OCI-LY7 (cell line): ENCODE data around the gene ZC3H18. TPM values are rescaled to one million over a fixed set of nuclear protein-coding genes. Genes with fewer than 3 reads are reported as not detected.

Experiments used
- Bru-seq: library from RNA; stranded (reverse); fragments of 400-500 nt; gene quantifications from one replicate; lab custom pipeline; 2021; lab: Mats Ljungman, UMichigan
- BruChase-seq, 2 experiments: library from RNA; stranded (reverse); fragments of 400-500 nt; gene quantifications; one replicate each; lab custom pipeline; 2021; lab: Mats Ljungman, UMichigan
- BruUV-seq: library from RNA; stranded (reverse); fragments of 400-500 nt; replicated peaks from 2 replicates; lab custom pipeline; 2021; lab: Mats Ljungman, UMichigan
- CTCF ChIA-PET: fragments of 300-600 bp; sonication (Branson Sonifier 250); formaldehyde crosslinking; loops from one replicate; lab custom pipeline; 2022; ENCODE audit warnings: antibody characterized with exemption; ENCODE audit not compliant: unreplicated experiment; lab: Charles Lee
- POLR2A ChIA-PET: fragments of 300-600 bp; sonication (Branson Sonifier 250); formaldehyde crosslinking; loops from one replicate; lab custom pipeline; 2022; ENCODE audit warnings: antibody characterized with exemption; lab: Charles Lee
- DNase-seq: peaks from one replicate; pipeline ENCODE4 v3.0.0-alpha.2; 2015; ENCODE audit warnings: low spot score
- H2AFZ ChIP-seq: fragments of 200-600 bp; sonication (generic), shearing (Covaris generic); 2 replicates; pipeline ENCODE4 v1.6.1; 2014; ENCODE audit warnings: mild to moderate bottlenecking, antibody characterized with exemption, low read length, moderate library complexity
- H3K27ac ChIP-seq: fragments of 200-600 bp; sonication (generic); 2 replicates; pipeline ENCODE4 v1.5.1; 2014; ENCODE audit warnings: mixed run types, low read depth, mild to moderate bottlenecking, moderate library complexity, low read length, inconsistent platforms; ENCODE audit not compliant: poor library complexity, severe bottlenecking
- H3K36me3 ChIP-seq: fragments of 200-600 bp; sonication (generic); 2 replicates; pipeline ENCODE4 v1.6.1; 2014; ENCODE audit warnings: mild to moderate bottlenecking, antibody characterized with exemption, low read length, moderate library complexity, mixed read lengths; ENCODE audit not compliant: insufficient read depth
- H3K4me1 ChIP-seq: fragments of 200-600 bp; sonication (generic); 2 replicates; pipeline ENCODE4 v1.5.1; 2014; ENCODE audit warnings: mild to moderate bottlenecking, low read length; ENCODE audit not compliant: insufficient read depth, poor library complexity, severe bottlenecking
- H3K4me2 ChIP-seq: fragments of 200-600 bp; sonication (generic); 2 replicates; pipeline ENCODE4 v1.6.1; 2014; ENCODE audit warnings: mild to moderate bottlenecking, low read length
- H3K4me3 ChIP-seq: fragments of 200-600 bp; sonication (generic); 2 replicates; pipeline ENCODE4 v1.5.1; 2014; ENCODE audit warnings: mild to moderate bottlenecking, low read depth, low read length; ENCODE audit not compliant: poor library complexity, severe bottlenecking
- H3K79me2 ChIP-seq: fragments of 200-600 bp; sonication (generic); 2 replicates; pipeline ENCODE4 v1.6.1; 2016; ENCODE audit warnings: low read depth, mild to moderate bottlenecking, low read length, moderate library complexity, mixed read lengths; ENCODE audit not compliant: insufficient read depth
- H3K9me2 ChIP-seq: fragments of 200-600 bp; sonication (generic); 2 replicates; pipeline ENCODE4 v1.6.1; 2016; ENCODE audit warnings: mild to moderate bottlenecking, low read length, mixed read lengths; ENCODE audit not compliant: insufficient read depth
- H3K9me3 ChIP-seq: fragments of 200-600 bp; sonication (generic); 2 replicates; pipeline ENCODE4 v1.6.1; 2014; ENCODE audit warnings: mild to moderate bottlenecking, mixed run types, low read length, mixed read lengths
- H4K20me1 ChIP-seq: fragments of 200-600 bp; sonication (generic); 2 replicates; pipeline ENCODE4 v1.6.1; 2014; ENCODE audit warnings: mild to moderate bottlenecking, antibody characterized with exemption, low read length, moderate library complexity, mixed read lengths; ENCODE audit not compliant: insufficient read depth
- EZH2phosphoT487 ChIP-seq: fragments of 200-600 bp; sonication (generic); IDR thresholded peaks from 2 replicates; pipeline ENCODE4 v1.6.1; 2018; ENCODE audit warnings: low read depth, borderline replicate concordance, mild to moderate bottlenecking, mixed run types, antibody characterized with exemption, low read length, moderate library complexity, mixed read lengths
- intact Hi-C: fragments of 100-400 bp; cut with micrococcal nuclease; formaldehyde crosslinking; loops from one replicate; pipeline ENCODE4 v1.10.0; 2022; ENCODE audit not compliant: unreplicated experiment
- long read RNA-seq: library from polyadenylated mRNA; stranded (forward); transcript quantifications from one replicate; pipeline ENCODE4 v2.0.0, GENCODE V29; 2022
- total RNA-seq, 2 experiments: library from RNA; depleted of rRNA in 1 of 2; stranded (reverse); fragments of >200 nt in 1 of 2; shearing (Covaris generic) in 1 of 2; gene quantifications; 2 replicates each; pipeline ENCODE4 v1.2.3, GENCODE V29; 2014 to 2022
- TF ChIP-seq, protein P1 (sequence below): fragments of 200-600 bp; sonication (generic); conservative IDR thresholded peaks from 2 replicates; pipeline ENCODE4 v1.5.1; 2014; ENCODE audit warnings: mild to moderate bottlenecking, antibody characterized with exemption, low read length, moderate library complexity, mixed read lengths

Gene ZC3H18
- 22.2 and 26.6 TPM in 2 replicates for total RNA-seq (2014; rRNA removed; shearing (Covaris generic))
- 72.1 and 79.0 TPM in 2 replicates for total RNA-seq (2022)
- Bru-seq, nascent RNA: percentile 69 among the genes with signal in this experiment
- BruChase-seq, experiment 1, labeled RNA remaining after a 6-hour chase: percentile 72 among the genes with signal in this experiment
- percentile 71 among the genes with signal in this experiment for BruChase-seq, experiment 2, labeled RNA remaining after a 2-hour chase
- long read RNA-seq, transcript ZC3H18-202 (19 exons, 3,211 nt): minor isoform, 12 of 108 reads
- long read RNA-seq, transcript ZC3H18-201 (18 exons, 3,729 nt): major isoform, 51 of 108 reads
- long read RNA-seq, transcript ZC3H18-208 (5 exons, 1,949 nt): minor isoform, 5 of 108 reads
- long read RNA-seq, partial matches to known transcripts: 22 of 108 reads
- long read RNA-seq, other reads (novel, unspliced or antisense): 16 of 108 reads

- peaks cover 22% of the 10 kb centered on the region for H3K4me1 ChIP-seq
- intact Hi-C loops: loop anchor here (5.0 kb wide), 2 partner anchors 118 to 132 kb away; partner anchors contain the start of gene ZFPM1
- peak within 1 kb of the TSS; percentile 100 for H3K4me2 ChIP-seq
- CTCF ChIA-PET: interaction anchor here (0.6 kb wide), 3 partner anchors 12 to 614 kb away, joined by 4 to 9 read pairs (median 7); partner anchors contain the start of gene ZFPM1
- H3K79me2 ChIP-seq: peaks cover 54% of the 10 kb centered on the region
- no peaks in the 10 kb centered on the region for H3K9me3 ChIP-seq
- no peaks in the 10 kb centered on the region for H3K9me2 ChIP-seq
- TF ChIP-seq, protein P1, sequence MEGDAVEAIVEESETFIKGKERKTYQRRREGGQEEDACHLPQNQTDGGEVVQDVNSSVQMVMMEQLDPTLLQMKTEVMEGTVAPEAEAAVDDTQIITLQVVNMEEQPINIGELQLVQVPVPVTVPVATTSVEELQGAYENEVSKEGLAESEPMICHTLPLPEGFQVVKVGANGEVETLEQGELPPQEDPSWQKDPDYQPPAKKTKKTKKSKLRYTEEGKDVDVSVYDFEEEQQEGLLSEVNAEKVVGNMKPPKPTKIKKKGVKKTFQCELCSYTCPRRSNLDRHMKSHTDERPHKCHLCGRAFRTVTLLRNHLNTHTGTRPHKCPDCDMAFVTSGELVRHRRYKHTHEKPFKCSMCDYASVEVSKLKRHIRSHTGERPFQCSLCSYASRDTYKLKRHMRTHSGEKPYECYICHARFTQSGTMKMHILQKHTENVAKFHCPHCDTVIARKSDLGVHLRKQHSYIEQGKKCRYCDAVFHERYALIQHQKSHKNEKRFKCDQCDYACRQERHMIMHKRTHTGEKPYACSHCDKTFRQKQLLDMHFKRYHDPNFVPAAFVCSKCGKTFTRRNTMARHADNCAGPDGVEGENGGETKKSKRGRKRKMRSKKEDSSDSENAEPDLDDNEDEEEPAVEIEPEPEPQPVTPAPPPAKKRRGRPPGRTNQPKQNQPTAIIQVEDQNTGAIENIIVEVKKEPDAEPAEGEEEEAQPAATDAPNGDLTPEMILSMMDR: no peak
- TF ChIP-seq EZH2phosphoT487: no peak
- DNase-seq: peak; percentile 98
- POLR2A ChIA-PET: interaction anchor here (0.6 to 1.8 kb wide), 7 partner anchors 16 to 1295 kb away, joined by 3 to 4 read pairs (median 3); no protein-coding TSS in a partner anchor
- H4K20me1 ChIP-seq: peaks cover 18% of the 10 kb centered on the region
- peak within 1 kb of the TSS; percentile 48 for H3K27ac ChIP-seq
- peak within 1 kb of the TSS; percentile 91 for H2AFZ ChIP-seq
- peak within 1 kb of the TSS; percentile 98 for H3K4me3 ChIP-seq
- peaks cover 35% of the 10 kb centered on the region for H3K36me3 ChIP-seq
- BruUV-seq: no TSS peak
Measured at GRCh38 chr16:88569985-88570690, at the start of gene ZC3H18. TSS of gene ZC3H18 (plus strand) at chr16:88570403. CDS start at chr16:88577124, 6,721 bp downstream.

GRCh38 chr16:88521674-88522073 lies 48.5 kb upstream of the ZC3H18 start:
- DNase-seq: no peak
- no peak overlapping the region for H3K4me2 ChIP-seq
- peaks cover 6% of the 10 kb centered on the region for H3K4me1 ChIP-seq
- H3K79me2 ChIP-seq: no peaks in the 10 kb centered on the region
- H2AFZ ChIP-seq: no peak overlapping the region
- H4K20me1 ChIP-seq: no peaks in the 10 kb centered on the region
- ChIA-PET CTCF (interaction anchor here (0.5 kb wide), 1 partner anchor 506 kb away, joined by 4 read pairs; no protein-coding TSS in a partner anchor), POLR2A (no interaction called here)
- BruUV-seq: no TSS peak
- H3K9me2 ChIP-seq: no peaks in the 10 kb centered on the region
- TF ChIP-seq, protein P1: no peak
- TF ChIP-seq EZH2phosphoT487: no peak
- H3K9me3 ChIP-seq: no peaks in the 10 kb centered on the region
- H3K36me3 ChIP-seq: no peaks in the 10 kb centered on the region
- no peak overlapping the region for H3K27ac ChIP-seq
- intact Hi-C loops: no loop called here
- no peak overlapping the region for H3K4me3 ChIP-seq
